ENCODE measurements around the gene MT2A. TPM values are rescaled to one million over a fixed set of nuclear protein-coding genes. Genes with fewer than 3 reads are reported as not detected.

Gene MT2A
- total and polyA plus RNA-seq, 2 of the 13 experiments (the other 11 are each of a cell fraction or from before 2014, with no cell fraction given), result 135 to 371 TPM

GRCh38 chr16:56643080-56643778, 34.8 kb downstream of the MT2A start (continued):
- TF ChIP-seq MLX (CRISPR knock-in tag; IDR thresholded peaks at IDR 0.05) (no peak), FOXO1 (CRISPR knock-in tag; IDR thresholded peaks at IDR 0.05) (no peak), RCOR2 (CRISPR knock-in tag; IDR thresholded peaks at IDR 0.05) (no peak), CENPBD1 (CRISPR knock-in tag; IDR thresholded peaks at IDR 0.05; ENCODE audit: borderline replicate concordance, low read depth) (no peak), NRL (CRISPR knock-in tag; IDR thresholded peaks at IDR 0.05; ENCODE audit: borderline replicate concordance) (peak; percentile 68), NFATC3 (CRISPR knock-in tag; IDR thresholded peaks at IDR 0.05) (no peak), KDM4B (CRISPR knock-in tag; IDR thresholded peaks at IDR 0.05) (no peak), SRSF9 (IDR thresholded peaks at IDR 0.05; ENCODE audit: borderline replicate concordance, insufficient read depth, low read depth, low read length, poor library complexity, severe bottlenecking) (no peak), ZFY (CRISPR knock-in tag; IDR thresholded peaks at IDR 0.05) (no peak; the same call in 1 of the 2 replicates), ZNF687 (CRISPR knock-in tag; IDR thresholded peaks at IDR 0.05) (peak; percentile 96), SMAD1 (CRISPR knock-in tag; IDR thresholded peaks at IDR 0.05; ENCODE audit: borderline replicate concordance, low read depth) (0 out of 2 replicates have a peak, but pooled peaks have one; percentile 63), TRIM24 (CRISPR knock-in tag; IDR thresholded peaks at IDR 0.05) (no peak), POGK (CRISPR knock-in tag; conservative IDR thresholded peaks at IDR 0.05) (0 out of 2 replicates have a peak, but pooled peaks have one; percentile 54), ZNF850 (CRISPR knock-in tag; conservative IDR thresholded peaks at IDR 0.05) (no peak), ZKSCAN1 (IDR thresholded peaks at IDR 0.05; ENCODE audit: low read length) (no peak), PHF21A (CRISPR knock-in tag; IDR thresholded peaks at IDR 0.05) (no peak), KAT8 (CRISPR knock-in tag; IDR thresholded peaks at IDR 0.05) (no peak), ZNF557 (CRISPR knock-in tag; IDR thresholded peaks at IDR 0.05) (0 out of 2 replicates have a peak, but pooled peaks have one; percentile 38), ZNF83 (CRISPR knock-in tag; IDR thresholded peaks at IDR 0.05; ENCODE audit: borderline replicate concordance) (no peak), REPIN1 (CRISPR knock-in tag; IDR thresholded peaks at IDR 0.05; ENCODE audit: borderline replicate concordance, low read depth) (peak; percentile 48; the same call in 1 of the 2 replicates), PBX2 (CRISPR knock-in tag; IDR thresholded peaks at IDR 0.05) (no peak), GATA4 (IDR thresholded peaks at IDR 0.05; ENCODE audit: borderline replicate concordance, low read depth) (no peak), RARA (CRISPR knock-in tag; IDR thresholded peaks at IDR 0.05) (no peak)
